OCI-LY1 (cell line): Measurements from ENCODE around the gene CTNND2.

Experiments
- H2AFZ ChIP-seq: fragments of 200-600 bp; sonication (generic), shearing (Covaris generic); 2 replicates; pipeline ENCODE4 v1.6.0; 2014; ENCODE audit warnings: antibody characterized with exemption, mild to moderate bottlenecking, low read length
- H3F3A ChIP-seq: fragments of 200-600 bp; sonication (generic), shearing (Covaris generic); 2 replicates; pipeline ENCODE4 v1.6.0; 2014; ENCODE audit warnings: mild to moderate bottlenecking, antibody characterized with exemption, low read length, moderate library complexity; ENCODE audit not compliant: insufficient read depth
- H3K27ac ChIP-seq: fragments of 200-600 bp; sonication (generic); 2 replicates; pipeline ENCODE4 v1.5.1; 2014; ENCODE audit warnings: low read length, mixed run types, mild to moderate bottlenecking, low read depth; ENCODE audit not compliant: poor library complexity, severe bottlenecking
- H3K27me3 ChIP-seq: fragments of 200-600 bp; sonication (generic); 2 replicates; pipeline ENCODE4 v1.6.0; 2014; ENCODE audit warnings: antibody characterized with exemption, mild to moderate bottlenecking, low read length, moderate library complexity; ENCODE audit not compliant: insufficient read depth
- H3K36me3 ChIP-seq: fragments of 200-600 bp; sonication (generic); 2 replicates; pipeline ENCODE4 v1.6.1; 2014; ENCODE audit warnings: mild to moderate bottlenecking, antibody characterized with exemption, low read length, moderate library complexity, mixed read lengths; ENCODE audit not compliant: insufficient read depth
- H3K4me1 ChIP-seq: fragments of 200-600 bp; sonication (generic); 2 replicates; pipeline ENCODE4 v1.5.1; 2014; ENCODE audit warnings: mild to moderate bottlenecking, low read length, moderate library complexity; ENCODE audit not compliant: insufficient read depth, severe bottlenecking
- H3K4me2 ChIP-seq: fragments of 200-600 bp; sonication (generic), shearing (Covaris generic); 2 replicates; pipeline ENCODE4 v1.6.1; 2014; ENCODE audit warnings: low read length
- H3K4me3 ChIP-seq: fragments of 200-600 bp; sonication (generic); 2 replicates; pipeline ENCODE4 v1.5.1; 2014; ENCODE audit warnings: low read length, low read depth, mild to moderate bottlenecking, mixed read lengths; ENCODE audit not compliant: poor library complexity, severe bottlenecking
- H3K79me2 ChIP-seq: fragments of 200-600 bp; shearing (Covaris generic); 2 replicates; pipeline ENCODE4 v1.6.1; 2016; ENCODE audit warnings: mixed run types, low read length, mixed read lengths; ENCODE audit not compliant: insufficient read depth
- H3K9ac ChIP-seq: fragments of 200-600 bp; sonication (generic), shearing (Covaris generic); 2 replicates; pipeline ENCODE4 v1.6.1; 2014; ENCODE audit warnings: mild to moderate bottlenecking, low read length, mixed read lengths
- H3K9me2 ChIP-seq: fragments of 200-600 bp; sonication (generic), shearing (Covaris generic); 2 replicates; pipeline ENCODE4 v1.6.1; 2014; ENCODE audit warnings: low read depth, mild to moderate bottlenecking, low read length, mixed read lengths
- H3K9me3 ChIP-seq: fragments of 200-600 bp; shearing (Covaris generic); 2 replicates; pipeline ENCODE4 v1.6.1; 2014; ENCODE audit warnings: low read length, mixed read lengths
- H4K20me1 ChIP-seq: fragments of 200-600 bp; sonication (generic), shearing (Covaris generic); 2 replicates; pipeline ENCODE4 v1.6.0; 2016; ENCODE audit warnings: mild to moderate bottlenecking, low read length; ENCODE audit not compliant: insufficient read depth
- CTCF ChIP-seq: fragments of 200-600 bp; sonication (generic), shearing (Covaris generic); IDR thresholded peaks from 2 replicates; pipeline ENCODE4 v1.5.1; 2017; ENCODE audit warnings: mild to moderate bottlenecking, antibody characterized with exemption, low read length, moderate library complexity, mixed read lengths
- EZH2 ChIP-seq: fragments of 200-600 bp; sonication (generic), shearing (Covaris generic); IDR thresholded peaks from 2 replicates; pipeline ENCODE4 v1.8.0; 2017; ENCODE audit warnings: borderline replicate concordance, mixed run types, mild to moderate bottlenecking, antibody characterized with exemption, low read length, moderate library complexity, mixed read lengths

CTNND2 gene

GRCh38 chr5:11387382-11387781 is 516.9 kb downstream of the CTNND2 start:
- Histone ChIP-seq H3K4me2 (no peak overlapping the region), H3K27me3 (no peaks in the 10 kb centered on the region), H3K9ac (no peak overlapping the region), H3K79me2 (no peaks in the 10 kb centered on the region), H4K20me1 (no peaks in the 10 kb centered on the region), H3K9me3 (no peaks in the 10 kb centered on the region), H3K36me3 (no peaks in the 10 kb centered on the region), H3F3A (no peaks in the 10 kb centered on the region), H3K4me3 (no peak overlapping the region), H3K4me1 (no peaks in the 10 kb centered on the region), H3K27ac (no peak overlapping the region), H2AFZ (no peak overlapping the region), H3K9me2 (no peaks in the 10 kb centered on the region)
- no peak for TF ChIP-seq EZH2
- no peak for TF ChIP-seq CTCF

GRCh38 chr5:11386398-11386797 is 517.8 kb downstream of the CTNND2 start:
- Histone ChIP-seq H3K27me3 (no peaks in the 10 kb centered on the region), H3K4me1 (no peaks in the 10 kb centered on the region), H3K4me2 (no peak overlapping the region), H2AFZ (no peak overlapping the region), H3K27ac (no peak overlapping the region), H3F3A (no peaks in the 10 kb centered on the region), H3K9me2 (no peaks in the 10 kb centered on the region), H3K36me3 (no peaks in the 10 kb centered on the region), H3K9me3 (no peaks in the 10 kb centered on the region), H4K20me1 (no peaks in the 10 kb centered on the region), H3K4me3 (no peak overlapping the region), H3K79me2 (no peaks in the 10 kb centered on the region), H3K9ac (no peak overlapping the region)
- TF ChIP-seq CTCF: no peak
- TF ChIP-seq EZH2: no peak

GRCh38 chr5:11385901-11386293 is 518.3 kb downstream of the CTNND2 start:
- H2AFZ ChIP-seq: no peak overlapping the region
- H3K4me1 ChIP-seq: no peaks in the 10 kb centered on the region
- H4K20me1 ChIP-seq: no peaks in the 10 kb centered on the region
- no peaks in the 10 kb centered on the region for H3F3A ChIP-seq
- no peak overlapping the region for H3K4me3 ChIP-seq
- no peaks in the 10 kb centered on the region for H3K9me2 ChIP-seq
- TF ChIP-seq EZH2 (no peak), CTCF (no peak)
- no peak overlapping the region for H3K4me2 ChIP-seq
- H3K9ac ChIP-seq: no peak overlapping the region
- H3K27ac ChIP-seq: no peak overlapping the region
- H3K36me3 ChIP-seq: no peaks in the 10 kb centered on the region
- H3K9me3 ChIP-seq: no peaks in the 10 kb centered on the region
- no peaks in the 10 kb centered on the region for H3K79me2 ChIP-seq
- no peaks in the 10 kb centered on the region for H3K27me3 ChIP-seq
